Body of pancreas (tissue), 4 donors: Measurements from ENCODE around the gene ANKRD6.

Experiments
- POLR2A ChIP-seq, 3 donors: fragments of 450-650 bp; IDR thresholded peaks; one replicate each; pipeline ENCODE4 v1.6.1; 2016; ENCODE audit warnings: antibody characterized with exemption in 3 of 3, mild to moderate bottlenecking in 2 of 3
- TF ChIP-seq, protein P1 (sequence below), 7 experiments: fragments of 450-650 bp in 4 of 7; fragments of 200-600 bp in 3 of 7; sonication (generic) in 3 of 7; IDR thresholded peaks; one replicate each; pipeline ENCODE4 v1.5.1; 2016 to 2019; ENCODE audit warnings: antibody characterized with exemption in 7 of 7

GRCh38 chr6:89596056-89596455 lies 163.1 kb downstream of the ANKRD6 start:
- TF ChIP-seq, protein P1, sequence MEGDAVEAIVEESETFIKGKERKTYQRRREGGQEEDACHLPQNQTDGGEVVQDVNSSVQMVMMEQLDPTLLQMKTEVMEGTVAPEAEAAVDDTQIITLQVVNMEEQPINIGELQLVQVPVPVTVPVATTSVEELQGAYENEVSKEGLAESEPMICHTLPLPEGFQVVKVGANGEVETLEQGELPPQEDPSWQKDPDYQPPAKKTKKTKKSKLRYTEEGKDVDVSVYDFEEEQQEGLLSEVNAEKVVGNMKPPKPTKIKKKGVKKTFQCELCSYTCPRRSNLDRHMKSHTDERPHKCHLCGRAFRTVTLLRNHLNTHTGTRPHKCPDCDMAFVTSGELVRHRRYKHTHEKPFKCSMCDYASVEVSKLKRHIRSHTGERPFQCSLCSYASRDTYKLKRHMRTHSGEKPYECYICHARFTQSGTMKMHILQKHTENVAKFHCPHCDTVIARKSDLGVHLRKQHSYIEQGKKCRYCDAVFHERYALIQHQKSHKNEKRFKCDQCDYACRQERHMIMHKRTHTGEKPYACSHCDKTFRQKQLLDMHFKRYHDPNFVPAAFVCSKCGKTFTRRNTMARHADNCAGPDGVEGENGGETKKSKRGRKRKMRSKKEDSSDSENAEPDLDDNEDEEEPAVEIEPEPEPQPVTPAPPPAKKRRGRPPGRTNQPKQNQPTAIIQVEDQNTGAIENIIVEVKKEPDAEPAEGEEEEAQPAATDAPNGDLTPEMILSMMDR (IDR thresholded peaks at IDR 0.05), result no peak
- no peak for TF ChIP-seq POLR2A (IDR thresholded peaks at IDR 0.05)
